Germinal center (tissue), 1 donor: Measurements from ENCODE around the gene CORO2B.

Source experiments
- DNase-seq: peaks from one replicate; pipeline ENCODE4 v3.0.0; 2012; ENCODE audit warnings: mixed read lengths, low spot score

CORO2B gene

GRCh38 chr15:68775671-68776476 is 197.1 kb downstream of the CORO2B start:
- DNase-seq: no peak

GRCh38 chr15:68776477-68777270 is 197.9 kb downstream of the CORO2B start:
- no peak for DNase-seq
